GM18907 (cell line): ENCODE data around the gene LENG1.

Experiments
- ATAC-seq: cut with Tn5 transposase; IDR thresholded peaks from one replicate; pipeline ENCODE4 v1.9.1; 2021; ENCODE audit warnings: mild to moderate bottlenecking, moderate library complexity; ENCODE audit not compliant: unreplicated experiment

Gene LENG1

GRCh38 chr19:54114340-54115108 is 45.0 kb downstream of the LENG1 start:
- no peak for ATAC-seq

GRCh38 chr19:54109651-54110050 is 49.9 kb downstream of the LENG1 start:
- no peak for ATAC-seq

DNA sequence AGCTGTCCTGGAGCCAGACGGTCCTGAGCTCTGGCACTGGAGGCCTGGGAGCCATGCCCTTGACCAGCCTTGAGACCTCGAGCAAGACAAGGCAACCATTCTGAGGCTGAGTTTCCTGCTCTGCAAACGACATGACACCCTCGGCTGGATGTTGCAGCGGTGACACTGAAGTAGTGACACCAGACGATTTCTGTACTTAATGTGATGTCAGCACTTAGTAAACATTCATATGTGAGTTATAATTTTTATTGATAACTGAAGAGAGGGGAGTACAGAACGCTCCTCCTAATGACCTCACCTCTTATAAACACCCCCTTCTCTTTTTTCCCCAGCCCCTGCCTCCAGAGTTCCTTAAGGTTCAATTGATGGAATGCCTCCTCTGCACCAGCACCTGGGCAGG is 51.0 kb downstream of the LENG1 start:
- ATAC-seq, result no peak

GRCh38 chr19:54107876-54108490 is 51.5 kb downstream of the LENG1 start:
- ATAC-seq, result no peak

DNA sequence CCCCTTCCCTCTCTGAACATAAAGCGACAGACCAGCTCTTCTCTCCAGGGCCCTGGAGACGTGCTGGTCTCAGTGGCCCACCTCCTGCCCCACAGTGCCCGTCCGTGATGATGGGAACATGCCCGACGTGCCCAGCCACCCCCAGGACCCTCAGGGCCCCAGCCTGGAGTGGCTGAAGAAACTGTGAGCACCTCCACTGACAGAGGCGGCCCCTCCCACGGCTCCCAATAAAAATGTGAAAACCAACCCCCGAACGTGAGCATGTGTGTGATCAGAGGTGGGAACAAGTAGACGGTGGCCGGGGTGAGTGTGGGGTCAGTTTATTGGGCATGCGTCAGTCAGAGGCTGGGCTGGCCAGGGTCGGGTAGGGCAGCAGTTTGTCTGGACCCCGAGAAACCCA is 52.8 kb downstream of the LENG1 start:
- no peak for ATAC-seq

- no peak for ATAC-seq
Observed at GRCh38 chr19:54105796-54106195, 53.7 kb downstream of the LENG1 start.
